Fibroblast of pulmonary artery (primary cell): ENCODE data around the gene ANKRD37.

ENCODE experiments used
- DNase-seq: peaks from one replicate; pipeline ENCODE4 v3.0.0-alpha.2; 2010; ENCODE audit warnings: low read depth
- H3K4me3 ChIP-seq: replicated peaks from 2 replicates; pipeline ENCODE4 v1.5.1; 2011; ENCODE audit warnings: low read depth, mild to moderate bottlenecking, control low read depth, low read length, moderate library complexity
- TF ChIP-seq, protein P1 (sequence below): IDR thresholded peaks from 2 replicates; pipeline ENCODE4 v1.5.1; 2011; ENCODE audit warnings: mild to moderate bottlenecking, control low read depth, low read length, inconsistent platforms; ENCODE audit errors: missing control alignments

ANKRD37 gene

DNA sequence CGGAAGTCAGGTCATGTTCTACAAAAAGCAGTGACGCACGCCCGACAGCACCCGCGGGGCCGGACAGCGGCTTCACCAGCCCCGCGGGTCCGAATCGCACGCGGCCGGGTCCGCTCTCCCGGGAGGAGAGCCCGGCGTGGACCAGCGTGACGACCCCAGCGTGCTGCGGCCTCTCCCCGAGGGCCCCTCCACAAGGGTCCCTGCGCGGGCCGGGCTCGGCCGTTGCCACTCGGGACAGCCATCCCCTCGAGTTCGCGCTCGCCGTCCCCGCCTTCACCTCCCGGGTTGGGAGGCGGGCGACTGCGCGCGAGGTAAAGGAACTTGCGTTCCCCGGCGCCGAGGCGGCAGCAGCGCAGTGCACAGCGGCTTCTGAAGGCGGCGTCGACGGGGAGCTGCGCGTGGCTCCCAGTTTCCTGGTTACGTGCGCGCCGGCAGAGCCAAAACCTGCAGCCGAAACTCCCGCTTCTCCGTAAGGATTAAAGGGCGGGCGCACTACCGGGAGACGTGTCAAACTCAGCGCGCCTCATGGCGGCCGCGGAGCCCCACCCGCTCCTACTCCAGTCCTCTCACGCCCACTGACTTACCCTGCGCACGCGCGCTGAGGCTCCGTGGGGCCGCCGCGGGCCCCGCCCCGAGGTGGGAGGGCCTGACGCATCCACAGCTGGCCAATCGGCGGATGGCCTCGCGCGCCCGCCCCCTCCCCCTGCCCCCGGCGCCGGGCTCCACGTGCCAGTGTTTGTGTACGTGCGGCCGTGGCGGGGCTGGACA, 501 bp upstream of the ANKRD37 start:
- H3K4me3 ChIP-seq = peak overlapping the region; percentile 70
- TF ChIP-seq, protein P1, sequence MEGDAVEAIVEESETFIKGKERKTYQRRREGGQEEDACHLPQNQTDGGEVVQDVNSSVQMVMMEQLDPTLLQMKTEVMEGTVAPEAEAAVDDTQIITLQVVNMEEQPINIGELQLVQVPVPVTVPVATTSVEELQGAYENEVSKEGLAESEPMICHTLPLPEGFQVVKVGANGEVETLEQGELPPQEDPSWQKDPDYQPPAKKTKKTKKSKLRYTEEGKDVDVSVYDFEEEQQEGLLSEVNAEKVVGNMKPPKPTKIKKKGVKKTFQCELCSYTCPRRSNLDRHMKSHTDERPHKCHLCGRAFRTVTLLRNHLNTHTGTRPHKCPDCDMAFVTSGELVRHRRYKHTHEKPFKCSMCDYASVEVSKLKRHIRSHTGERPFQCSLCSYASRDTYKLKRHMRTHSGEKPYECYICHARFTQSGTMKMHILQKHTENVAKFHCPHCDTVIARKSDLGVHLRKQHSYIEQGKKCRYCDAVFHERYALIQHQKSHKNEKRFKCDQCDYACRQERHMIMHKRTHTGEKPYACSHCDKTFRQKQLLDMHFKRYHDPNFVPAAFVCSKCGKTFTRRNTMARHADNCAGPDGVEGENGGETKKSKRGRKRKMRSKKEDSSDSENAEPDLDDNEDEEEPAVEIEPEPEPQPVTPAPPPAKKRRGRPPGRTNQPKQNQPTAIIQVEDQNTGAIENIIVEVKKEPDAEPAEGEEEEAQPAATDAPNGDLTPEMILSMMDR = no peak
- peak; percentile 98 for DNase-seq

DNA sequence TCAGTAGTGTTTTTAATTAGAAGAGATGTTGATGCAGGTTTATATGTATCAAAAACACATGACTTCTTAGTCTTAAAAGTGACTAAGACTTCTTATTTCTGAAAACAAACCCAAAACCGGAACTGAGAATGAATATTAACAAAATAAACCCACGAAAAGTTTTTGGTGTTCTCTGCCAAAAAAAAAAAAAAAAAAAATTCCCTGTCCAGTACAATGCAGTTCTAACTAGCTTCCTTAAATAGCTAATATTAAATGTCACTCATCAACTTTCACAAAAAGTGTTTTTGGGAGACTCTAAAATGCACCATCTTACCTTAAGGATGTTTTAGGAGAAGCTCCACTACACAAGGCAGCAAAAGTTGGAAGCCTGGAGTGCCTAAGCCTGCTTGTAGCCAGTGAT, 2.0 kb downstream of the ANKRD37 start:
- no peak overlapping the region for H3K4me3 ChIP-seq
- TF ChIP-seq, protein P1 = no peak
- no peak for DNase-seq

- H3K4me3 ChIP-seq = no peak overlapping the region
- TF ChIP-seq, protein P1 = no peak
Measured at GRCh38 chr4:185399466-185399865, 2.8 kb downstream of the ANKRD37 start.

GRCh38 chr4:185404031-185404430, 7.4 kb downstream of the ANKRD37 start:
- TF ChIP-seq, protein P1 = no peak
- no peak for DNase-seq
- H3K4me3 ChIP-seq = no peak overlapping the region

More at GRCh38 chr4:185399466-185399865, 2.8 kb downstream of the ANKRD37 start:
- no peak for DNase-seq

DNA sequence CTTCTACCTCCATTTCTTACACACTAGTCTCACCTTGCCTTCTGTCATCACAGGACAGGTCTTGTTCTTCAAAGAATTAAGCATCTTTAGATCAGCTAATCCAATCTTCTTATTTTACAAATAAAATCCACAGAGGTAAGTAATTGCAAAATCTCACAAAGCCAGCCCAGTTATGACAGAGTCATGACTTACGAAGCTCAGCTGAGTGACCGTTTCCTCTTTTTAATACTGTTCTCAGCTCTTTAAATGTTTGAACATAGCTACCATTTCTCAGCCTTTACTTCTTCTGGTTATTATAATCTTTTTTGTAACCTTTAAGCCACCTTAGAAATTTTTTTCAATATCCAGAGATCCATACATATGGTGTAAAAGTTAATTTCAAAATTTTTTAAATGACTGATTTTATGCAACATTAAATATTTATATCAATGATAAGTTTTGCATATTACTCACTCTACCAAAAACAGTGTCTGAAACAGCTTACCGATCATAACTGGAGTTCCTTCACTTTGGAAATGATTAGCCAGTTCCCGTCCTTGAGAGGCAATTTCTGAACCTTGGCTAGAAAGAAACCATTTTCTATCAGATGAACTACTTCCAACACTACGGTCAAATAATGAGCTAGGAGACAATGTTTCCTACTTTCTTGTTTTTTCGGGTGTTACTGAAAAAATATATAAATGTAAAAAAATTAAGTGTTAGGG, 8.8 kb downstream of the ANKRD37 start:
- TF ChIP-seq, protein P1 = no peak
- no peak overlapping the region for H3K4me3 ChIP-seq
- DNase-seq = no peak

GRCh38 chr4:185408432-185408831, 11.8 kb downstream of the ANKRD37 start:
- DNase-seq = no peak
- TF ChIP-seq, protein P1 = no peak
- no peak overlapping the region for H3K4me3 ChIP-seq
